K562 (cell line): ENCODE results near the gene TMEM158. TPM values are rescaled to one million over a fixed set of nuclear protein-coding genes. Genes with fewer than 3 reads are reported as not detected.

Experiments used
- ATAC-seq: fragments of 200-7000 bp; cut with Tn5 transposase; 3 replicates; pipeline ENCODE4 v1.9.1; 2020; ENCODE audit warnings: moderate library complexity
- BruUV-seq: library from RNA; stranded (reverse); fragments of 400-500 nt; replicated peaks from 2 replicates; lab custom pipeline; 2021; lab: Mats Ljungman, UMichigan
- CTCF ChIA-PET: fragments of 300-600 bp; formaldehyde crosslinking; extraction: SDS; loops from one replicate; lab custom pipeline; 2021; ENCODE audit warnings: low intra/inter-chr PET ratio; lab: Yijun Ruan, JAX
- POLR2A ChIA-PET: fragments of 300-600, 350-650 bp; sonication (Branson Sonifier 250); formaldehyde crosslinking; extraction: SDS; loops from one replicate; lab custom pipeline; 2021; ENCODE audit warnings: antibody characterized with exemption, inconsistent platforms; lab: Yijun Ruan, JAX
- DNase-seq, 4 experiments: peaks; one replicate each; pipeline versions ENCODE4 v3.0.0 to v3.0.0-alpha.2; 2011 to 2018; ENCODE audit warnings: low spot score in 3 of 4, mixed read lengths in 3 of 4; ENCODE audit errors: extremely low read depth in 1 of 4
- FAIRE-seq: peaks from 2 replicates; lab custom pipeline; 2011; peaks lifted over from hg19 to GRCh38; lab: Jason Lieb, UNC
- H2AFZ ChIP-seq: 2 replicates; pipeline ENCODE4 v1.6.0; 2011; ENCODE audit warnings: low read depth, low read length, control low read depth, inconsistent platforms
- H3K27ac ChIP-seq: fragments of 200-600 bp; 3 replicates; pipeline ENCODE4 v1.8.0; 2011; ENCODE audit warnings: low read depth, mild to moderate bottlenecking, control low read depth, inconsistent platforms, low read length, moderate library complexity, mixed read lengths; ENCODE audit errors: extremely low read depth
- H3K27me3 ChIP-seq, 2 experiments: fragments of 300-600 bp in 1 of 2; 2 replicates in 1 of 2; 3 replicates in 1 of 2; pipeline versions ENCODE4 v1.6.0 to v1.8.0; 2011; ENCODE audit warnings: inconsistent platforms in 2 of 2, low read length in 2 of 2, mild to moderate bottlenecking in 1 of 2, mixed read lengths in 1 of 2, moderate library complexity in 1 of 2; ENCODE audit not compliant: control insufficient read depth in 2 of 2, insufficient read depth in 2 of 2
- H3K36me3 ChIP-seq: fragments of 300-600 bp; 3 replicates; pipeline ENCODE4 v1.8.0; 2011; ENCODE audit warnings: mild to moderate bottlenecking, low read length, inconsistent platforms; ENCODE audit not compliant: control insufficient read depth, insufficient read depth
- H3K4me1 ChIP-seq, 2 experiments: fragments of 200-600 bp in 1 of 2; replicated peaks in 1 of 2; 2 replicates in 1 of 2; 3 replicates in 1 of 2; pipeline versions ENCODE4 v1.5.1 to v1.8.0; 2011; ENCODE audit warnings: inconsistent platforms in 2 of 2, low read length in 2 of 2, mild to moderate bottlenecking in 1 of 2, mixed read lengths in 1 of 2, moderate library complexity in 1 of 2; ENCODE audit not compliant: control insufficient read depth in 2 of 2, insufficient read depth in 2 of 2
- H3K4me2 ChIP-seq: 2 replicates; pipeline ENCODE4 v1.6.1; 2011; ENCODE audit warnings: low read length, control low read depth, inconsistent platforms, mixed read lengths; ENCODE audit not compliant: insufficient read depth
- H3K4me3 ChIP-seq: fragments of 200-600 bp; sonication (generic), shearing (Covaris generic); 2 replicates; pipeline ENCODE4 v1.5.1; 2016; ENCODE audit warnings: control low read depth, inconsistent platforms
- H3K79me2 ChIP-seq: fragments of 200-600 bp; 3 replicates; pipeline ENCODE4 v1.8.0; 2011; ENCODE audit warnings: low read length, inconsistent platforms; ENCODE audit not compliant: control insufficient read depth, insufficient read depth
- H3K9ac ChIP-seq, 2 experiments: 2 replicates each; pipeline versions ENCODE4 v1.6.0 to v1.6.1; 2011; ENCODE audit warnings: low read depth in 2 of 2, low read length in 2 of 2, control low read depth in 1 of 2, inconsistent platforms in 1 of 2, mild to moderate bottlenecking in 1 of 2, mixed read lengths in 1 of 2; ENCODE audit not compliant: insufficient read depth in 1 of 2
- H3K9me1 ChIP-seq: one replicate; pipeline ENCODE4 v1.6.0; 2011; ENCODE audit warnings: inconsistent platforms, mild to moderate bottlenecking, low read length, moderate library complexity; ENCODE audit not compliant: control insufficient read depth, insufficient read depth
- H3K9me3 ChIP-seq: replicated peaks from 2 replicates; pipeline ENCODE4 v1.5.1; 2011; ENCODE audit warnings: low read depth, low read length, inconsistent platforms; ENCODE audit not compliant: control insufficient read depth, insufficient read depth
- H4K20me1 ChIP-seq: replicated peaks from 2 replicates; pipeline ENCODE4 v1.6.1; 2011; ENCODE audit warnings: low read length, inconsistent platforms, mixed read lengths; ENCODE audit not compliant: control insufficient read depth, insufficient read depth
- DNMT1 ChIP-seq: fragments of 450-650 bp; IDR thresholded peaks from 2 replicates; pipeline ENCODE4 v1.6.1; 2016; ENCODE audit warnings: antibody characterized with exemption, mild to moderate bottlenecking
- ILK ChIP-seq: fragments of 450-650 bp; IDR thresholded peaks from 2 replicates; pipeline ENCODE4 v1.6.1; 2016; ENCODE audit warnings: missing genetic modification characterization, low read depth, mild to moderate bottlenecking, missing compliant biosample characterization, moderate library complexity, borderline replicate concordance
- PPARD ChIP-seq: fragments of 250-450 bp; sonication (Bioruptor Pico); IDR thresholded peaks from 2 replicates; pipeline ENCODE4 v1.8.0; 2022; ENCODE audit warnings: inconsistent platforms, mild to moderate bottlenecking, moderate library complexity
- RBFOX2 ChIP-seq: fragments of 200-400 bp; formaldehyde crosslinking; IDR thresholded peaks from 2 replicates; pipeline ENCODE4 v1.6.1; 2017; ENCODE audit warnings: low read depth, mild to moderate bottlenecking, low read length, moderate library complexity
- TBP ChIP-seq: optimal IDR thresholded peaks from 2 replicates; pipeline ENCODE3; 2011; ENCODE audit warnings: low read depth, low read length, improper control_type of control experiment
- WGBS: fragments of 100-300 bp; shearing (Covaris generic); methylation state at CpG from one replicate; pipeline ENCODE4 v1.1.6; 2016; ENCODE audit warnings: low coverage, mixed read lengths; ENCODE audit not compliant: insufficient coverage; ENCODE audit errors: missing lambda C conversion rate; 5-methylcytosine and 5-hydroxymethylcytosine counted together
- in situ Hi-C: fragments of 300-500 bp; cut with MboI; formaldehyde crosslinking; loops from 4 replicates; pipeline ENCODE4 v1.15.0; 2018; ENCODE audit warnings: inconsistent platforms, mixed read lengths
- intact Hi-C: fragments of 100-400 bp; cut with micrococcal nuclease; formaldehyde crosslinking; loops from 2 replicates; pipeline ENCODE4 v1.14.2; 2022
- polyA plus RNA-seq, 8 experiments: library from polyadenylated mRNA; depleted of rRNA in 4 of 8; stranded (reverse) in 5 of 8; unstranded in 3 of 8; fragments of >200 nt; fragmentation: Nextera tagmentation in 2 of 8; fragmentation: Illumina TruSeq in 1 of 8; extraction: Ambion mirVana in 2 of 8; extraction: Trizol in 1 of 8; gene quantifications; 2 replicates each; pipeline versions ENCODE4 v1.2.1 to v1.2.3, GENCODE V29; 2011 to 2014; ENCODE audit warnings: inconsistent platforms in 1 of 8, missing spikeins in 1 of 8
- total RNA-seq, 7 experiments: library from RNA; depleted of rRNA in 6 of 7; stranded (reverse); fragments of >200 nt in 6 of 7; fragmentation: Illumina TruSeq in 2 of 7; extraction: Trizol in 2 of 7; gene quantifications; 2 replicates each; pipeline versions ENCODE4 v1.2.1 to v1.2.3, GENCODE V29; 2011 to 2021; ENCODE audit warnings: low replicate concordance in 1 of 7

TMEM158 gene
- total and polyA plus RNA-seq, 9 of the 15 experiments (the other 6 are each of a cell fraction or from before 2014, with no cell fraction given) = 2.2 to 46.5 (median 8.4) TPM

DNA sequence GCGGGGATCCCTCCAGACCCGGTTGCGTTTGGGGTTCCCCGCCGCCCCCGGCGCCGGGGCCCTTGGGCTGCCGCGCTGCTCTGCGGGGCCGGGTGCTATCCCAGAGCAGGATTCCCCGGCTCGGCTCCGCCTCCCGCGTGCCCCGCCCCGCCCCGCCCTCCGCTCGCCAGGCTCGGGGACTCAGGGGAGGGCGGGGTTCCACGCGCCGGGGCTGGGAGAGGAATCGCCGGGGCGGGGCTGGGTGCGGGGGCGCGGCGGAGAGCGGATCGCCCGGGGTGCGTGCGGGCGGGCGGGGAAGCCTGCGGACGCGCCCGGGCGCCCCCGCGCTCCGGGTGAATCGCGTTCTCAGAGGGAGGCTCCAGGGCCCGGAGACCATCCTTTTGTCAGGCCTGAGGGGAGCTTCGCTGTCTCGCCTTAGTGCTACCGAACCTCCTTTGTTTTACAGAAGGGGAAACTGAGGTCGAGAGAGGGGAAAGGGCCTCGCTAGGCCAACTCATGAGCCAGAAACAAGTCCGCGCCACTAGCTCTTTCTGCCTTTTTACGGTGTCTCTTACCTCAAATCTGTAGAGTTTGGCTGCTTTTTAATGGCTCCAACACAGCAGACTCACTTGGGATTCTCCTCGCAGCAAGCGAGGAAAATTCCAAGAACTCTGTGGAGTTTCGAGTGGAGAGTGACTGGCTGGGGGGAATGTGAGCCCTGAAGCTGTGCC is at the start of gene TMEM158 (continued):
- TF ChIP-seq PPARD (CRISPR knock-in tag) = no peak
- TF ChIP-seq RBFOX2 = peak; percentile 40
- TF ChIP-seq DNMT1 = no peak

DNA sequence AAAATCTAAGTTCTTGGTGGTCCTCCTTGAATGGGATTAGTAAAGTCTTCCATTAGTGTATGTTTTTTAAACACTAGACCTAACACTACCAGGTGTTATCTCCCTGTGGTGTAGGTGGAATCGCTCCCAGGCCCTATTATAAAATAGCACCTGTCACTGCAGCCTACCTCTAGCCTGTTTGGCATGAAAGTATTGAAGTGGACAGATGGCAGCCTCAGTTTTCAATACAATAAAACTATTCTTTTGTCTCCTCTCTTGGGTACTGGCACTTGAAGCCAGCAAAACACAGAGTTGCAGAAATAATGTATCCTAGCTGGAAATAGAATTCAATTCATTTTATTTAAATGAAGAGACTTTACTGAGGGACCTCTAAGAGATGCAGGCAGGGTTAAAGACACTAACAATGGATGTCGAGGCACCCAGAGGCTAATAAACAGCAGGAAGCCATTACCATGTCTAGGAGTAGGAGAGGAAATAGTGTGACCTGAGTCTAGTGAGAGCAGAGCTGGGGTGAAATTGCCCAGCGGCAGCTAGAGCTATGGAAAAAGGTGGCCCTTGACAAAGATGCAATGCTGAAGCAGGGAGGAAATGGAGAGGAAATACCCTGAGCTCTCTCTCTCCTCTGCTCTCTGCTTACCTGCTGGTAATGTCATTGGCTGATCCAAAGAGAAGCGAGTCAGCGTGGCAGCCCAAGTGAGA is 49.1 kb upstream of the TMEM158 start:
- no peaks in the 10 kb centered on the region for H3K27me3 ChIP-seq
- no peak overlapping the region for H3K4me3 ChIP-seq
- in situ Hi-C loops (no loop called here), intact Hi-C loops (no loop called here)
- no peak overlapping the region for H3K9ac ChIP-seq
- no peaks in the 10 kb centered on the region for H4K20me1 ChIP-seq
- H3K9me3 ChIP-seq = peaks cover 11% of the 10 kb centered on the region; the same call in 1 of the 2 replicates
- POLR2A ChIA-PET = interaction anchor here (1.0 to 1.6 kb wide), 2 partner anchors 10 to 160 kb away, joined by 3 to 7 read pairs; no protein-coding TSS in a partner anchor
- 51% methylated on average over 5 of the region's 5 CpGs for WGBS
- H3K4me1 ChIP-seq = peaks cover 22 to 43% of the 10 kb centered on the region in 2 experiments
- peaks cover 7% of the 10 kb centered on the region for H3K9me1 ChIP-seq
- ATAC-seq = no peak
- no peak overlapping the region for H3K27ac ChIP-seq
- no peak overlapping the region for H2AFZ ChIP-seq
- CTCF ChIA-PET = no interaction called here
- no peak for DNase-seq
- FAIRE-seq = no peak
- no peaks in the 10 kb centered on the region for H3K36me3 ChIP-seq
- no peaks in the 10 kb centered on the region for H3K79me2 ChIP-seq
- no peak overlapping the region for H3K4me2 ChIP-seq
- BruUV-seq = no TSS peak
- TF ChIP-seq ILK (tag) (no peak), TBP (peak; percentile 16)
